H1 (cell line): ENCODE results near the gene CAPN15. TPM values are rescaled to one million over a fixed set of nuclear protein-coding genes. Genes with fewer than 3 reads are reported as not detected.

Source experiments
- ATF2 ChIP-seq: IDR thresholded peaks from 2 replicates; pipeline ENCODE4 v1.6.1; 2012; ENCODE audit warnings: low read length, inconsistent platforms
- BRCA1 ChIP-seq: IDR thresholded peaks from 2 replicates; pipeline ENCODE4 v1.6.1; 2012; ENCODE audit warnings: low read depth, low read length, improper control_type of control experiment
- CREB1 ChIP-seq: IDR thresholded peaks from 2 replicates; pipeline ENCODE4 v1.6.1; 2012; ENCODE audit warnings: inconsistent platforms
- RXRA ChIP-seq: IDR thresholded peaks from 2 replicates; pipeline ENCODE4 v1.6.1; 2011; ENCODE audit warnings: low read depth, mild to moderate bottlenecking, low read length, moderate library complexity; ENCODE audit not compliant: insufficient read depth
- SIRT6 ChIP-seq: IDR thresholded peaks from one replicate; pipeline ENCODE4 v1.7.1; 2012; ENCODE audit warnings: low read length, inconsistent platforms
- SP1 ChIP-seq: IDR thresholded peaks from 2 replicates; pipeline ENCODE4 v1.6.1; 2011; ENCODE audit warnings: low read depth, low read length
- TAF1 ChIP-seq: IDR thresholded peaks from 2 replicates; pipeline ENCODE4 v1.6.1; 2011; ENCODE audit warnings: mild to moderate bottlenecking, low read depth, low read length
- TBP ChIP-seq: IDR thresholded peaks from 2 replicates; pipeline ENCODE4 v1.6.1; 2011; ENCODE audit warnings: low read depth, low read length, improper control_type of control experiment
- ZNF274 ChIP-seq: IDR thresholded peaks from 2 replicates; pipeline ENCODE4 v1.7.0; 2012; ENCODE audit warnings: low read length, borderline replicate concordance; ENCODE audit errors: extremely low read depth
- polyA plus RNA-seq, 7 experiments: library from polyadenylated mRNA; depleted of rRNA in 3 of 7; stranded (reverse) in 5 of 7; unstranded in 2 of 7; fragments of >200 nt in 5 of 7; fragments of 200-250 nt in 2 of 7; gene quantifications; 1 replicate in 5 of 7; 2 replicates in 1 of 7; 4 replicates in 1 of 7; pipeline versions ENCODE4 v1.2.1 to v1.2.3, GENCODE V29; 2011 to 2013; ENCODE audit warnings: missing spikeins in 2 of 7, mixed read lengths in 2 of 7
- total RNA-seq: library from RNA; stranded (reverse); fragmentation: NEBNext Ultra II Directional; extraction: Animal tissue kit (Norgen Biotek cat#: 25700); gene quantifications from 2 replicates; pipeline ENCODE4 v1.2.1, GENCODE V29; 2021

Gene CAPN15
- total and polyA plus RNA-seq, 2 of the 8 experiments (the other 6 are each of a cell fraction or from before 2014, with no cell fraction given), result 38.9 to 76.9 TPM

DNA sequence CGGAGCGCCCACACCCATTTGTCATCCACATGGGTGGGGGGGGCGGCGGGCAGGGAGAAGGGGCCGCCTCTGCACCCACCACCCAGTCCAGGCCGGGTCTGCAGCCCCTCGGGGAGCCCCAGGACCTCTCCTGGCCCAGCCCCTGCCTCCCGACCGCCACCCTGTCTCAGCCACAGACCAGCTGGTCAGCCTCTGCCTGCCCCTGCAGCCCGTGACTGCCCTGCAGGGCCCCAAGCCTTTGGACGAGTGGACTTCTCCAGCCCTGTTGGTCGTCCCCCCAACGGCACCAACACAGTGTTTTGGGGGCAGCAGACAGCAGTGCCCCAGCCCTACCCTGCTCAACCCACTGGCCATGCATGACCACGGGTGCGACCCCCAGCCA, 33.9 kb downstream of the CAPN15 start (continued):
- TF ChIP-seq ATF2, result no peak
- no peak for TF ChIP-seq TBP
- no peak for TF ChIP-seq SP1
- no peak for TF ChIP-seq ZNF274
- TF ChIP-seq BRCA1, result no peak
- TF ChIP-seq RXRA, result no peak
- no peak for TF ChIP-seq SIRT6
- TF ChIP-seq CREB1, result no peak
- TF ChIP-seq TAF1, result no peak
